ENCODE data around the gene TNS4. TPM values are rescaled to one million over a fixed set of nuclear protein-coding genes. Genes with fewer than 3 reads are reported as not detected.

TNS4 gene
- polyA plus RNA-seq, 1 experiment, result 0.07 TPM

DNA sequence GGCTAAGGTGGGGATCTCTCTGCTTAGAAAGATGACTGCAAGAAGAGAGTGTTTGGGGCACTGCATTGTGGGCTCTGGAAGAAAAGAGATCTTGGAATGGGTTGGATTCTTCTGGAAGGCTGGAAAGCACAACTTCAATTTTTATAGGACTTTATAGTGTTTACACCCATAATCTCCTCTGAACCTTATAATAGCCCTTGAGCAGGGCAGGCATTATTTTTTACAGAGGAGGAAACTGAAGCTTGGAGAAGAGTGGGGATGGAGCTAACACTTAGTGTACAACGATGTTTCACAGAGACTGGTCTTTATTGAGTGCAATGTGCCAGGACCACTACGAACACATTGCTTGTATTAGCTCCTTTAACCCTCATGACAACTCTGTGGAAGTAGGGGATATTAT lies 10.4 kb downstream of the TNS4 start:
- no peak overlapping the region for H3K4me3 ChIP-seq (ENCODE audit: low read depth, low read length)
- ChIA-PET POLR2A (interaction anchor here (0.6 to 1.5 kb wide), 6 partner anchors 8 to 140 kb away, joined by 3 to 13 read pairs (median 4); no protein-coding TSS in a partner anchor), CTCF (interaction anchor here (0.7 to 1.9 kb wide), 3 partner anchors 15 to 43 kb away, joined by 3 to 13 read pairs (median 4); no protein-coding TSS in a partner anchor)

DNA sequence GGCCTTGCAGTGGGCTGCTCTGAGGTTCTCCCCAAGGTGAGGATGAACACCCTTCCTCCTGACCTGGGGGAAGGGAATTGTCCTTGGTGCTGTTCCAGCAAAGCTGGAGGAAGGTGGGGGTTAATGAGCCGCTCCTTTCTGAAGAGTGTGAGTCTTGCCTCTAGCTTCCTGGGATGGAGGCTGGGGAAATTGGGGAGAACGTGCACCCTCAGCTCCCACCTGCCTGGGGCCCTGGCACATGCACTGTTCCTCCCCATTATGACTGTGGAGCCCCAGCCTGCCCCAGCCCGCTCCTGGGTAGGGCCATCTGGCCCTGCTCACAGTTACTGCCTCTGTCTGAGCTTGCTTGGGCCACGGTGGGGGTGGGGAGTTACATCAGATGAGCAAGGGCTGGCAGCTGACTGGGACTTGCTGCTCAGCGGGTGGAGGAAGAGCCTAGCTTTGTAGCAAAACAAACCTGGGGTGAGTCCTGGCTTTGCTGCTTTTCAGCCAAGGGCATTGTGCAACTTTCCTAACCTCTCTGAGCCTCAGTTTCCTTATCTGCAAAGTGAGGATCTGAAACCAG lies 11.1 kb downstream of the TNS4 start:
- no peak overlapping the region for H3K4me3 ChIP-seq (ENCODE audit: low read depth, low read length)
- CTCF ChIA-PET, result interaction anchor here (0.7 to 1.9 kb wide), 3 partner anchors 14 to 43 kb away, joined by 4 to 13 read pairs (median 4); no protein-coding TSS in a partner anchor
- H3K27ac ChIP-seq (ENCODE audit: low read depth, low read length), result peak overlapping the region; percentile 57
- POLR2A ChIA-PET, result interaction anchor here (0.6 to 1.5 kb wide), 6 partner anchors 9 to 139 kb away, joined by 3 to 13 read pairs (median 4); no protein-coding TSS in a partner anchor
- TF ChIP-seq, protein P1, sequence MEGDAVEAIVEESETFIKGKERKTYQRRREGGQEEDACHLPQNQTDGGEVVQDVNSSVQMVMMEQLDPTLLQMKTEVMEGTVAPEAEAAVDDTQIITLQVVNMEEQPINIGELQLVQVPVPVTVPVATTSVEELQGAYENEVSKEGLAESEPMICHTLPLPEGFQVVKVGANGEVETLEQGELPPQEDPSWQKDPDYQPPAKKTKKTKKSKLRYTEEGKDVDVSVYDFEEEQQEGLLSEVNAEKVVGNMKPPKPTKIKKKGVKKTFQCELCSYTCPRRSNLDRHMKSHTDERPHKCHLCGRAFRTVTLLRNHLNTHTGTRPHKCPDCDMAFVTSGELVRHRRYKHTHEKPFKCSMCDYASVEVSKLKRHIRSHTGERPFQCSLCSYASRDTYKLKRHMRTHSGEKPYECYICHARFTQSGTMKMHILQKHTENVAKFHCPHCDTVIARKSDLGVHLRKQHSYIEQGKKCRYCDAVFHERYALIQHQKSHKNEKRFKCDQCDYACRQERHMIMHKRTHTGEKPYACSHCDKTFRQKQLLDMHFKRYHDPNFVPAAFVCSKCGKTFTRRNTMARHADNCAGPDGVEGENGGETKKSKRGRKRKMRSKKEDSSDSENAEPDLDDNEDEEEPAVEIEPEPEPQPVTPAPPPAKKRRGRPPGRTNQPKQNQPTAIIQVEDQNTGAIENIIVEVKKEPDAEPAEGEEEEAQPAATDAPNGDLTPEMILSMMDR (IDR thresholded peaks at IDR 0.05; ENCODE audit: low read depth, low read length), result no peak
- no peaks in the 10 kb centered on the region for H3K9me3 ChIP-seq (ENCODE audit: control insufficient read depth, insufficient read depth, low read length)
- no peaks in the 10 kb centered on the region for H3K27me3 ChIP-seq (ENCODE audit: control insufficient read depth, insufficient read depth, low read length)
- DNase-seq (ENCODE audit: low read depth, low spot score), result peak; percentile 59

More for the DNA sequence above, 10.4 kb downstream of the TNS4 start:
- Histone ChIP-seq H3K9me3 (ENCODE audit: control insufficient read depth, insufficient read depth, low read length) (no peaks in the 10 kb centered on the region), H3K27me3 (ENCODE audit: control insufficient read depth, insufficient read depth, low read length) (no peaks in the 10 kb centered on the region), H3K27ac (ENCODE audit: low read depth, low read length) (peak overlapping the region; percentile 22)
- no peak for DNase-seq (ENCODE audit: low read depth, low spot score)
- TF ChIP-seq, protein P1 (IDR thresholded peaks at IDR 0.05; ENCODE audit: low read depth, low read length), result no peak

DNA sequence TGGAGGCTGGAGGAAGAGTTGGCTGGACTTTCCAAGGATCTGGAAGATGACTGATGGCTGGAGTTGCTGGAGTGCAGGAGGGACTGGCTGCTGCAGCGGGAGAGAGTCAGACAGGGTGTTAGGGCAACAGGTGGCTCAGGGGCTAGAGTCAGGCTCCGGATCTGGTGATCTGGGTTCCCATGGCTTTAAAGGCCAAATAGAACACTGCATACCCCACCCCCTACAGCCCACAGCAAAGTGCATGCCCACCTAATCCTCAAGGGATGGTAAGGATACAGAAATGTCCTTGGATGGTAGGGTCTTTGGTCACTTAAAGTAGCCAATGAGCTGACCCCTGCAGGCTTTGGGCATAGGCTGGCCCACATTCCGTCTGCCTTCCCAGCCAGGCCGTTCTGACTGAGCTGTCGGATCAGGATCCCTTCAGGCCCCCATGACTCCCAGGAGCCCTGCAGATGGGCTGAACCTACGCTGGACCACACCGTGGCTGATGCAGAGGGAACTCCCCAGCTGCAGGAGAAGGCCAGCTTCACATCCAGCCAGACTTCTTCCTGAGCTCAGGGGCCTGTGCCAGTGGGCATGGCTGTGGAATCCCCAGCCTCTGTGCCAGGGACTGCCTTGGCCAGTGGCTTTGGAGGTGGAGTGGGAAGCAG lies 13.9 kb downstream of the TNS4 start:
- ChIA-PET CTCF (interaction anchor here (0.6 to 4.5 kb wide), 4 partner anchors 11 to 47 kb away, joined by 4 to 33 read pairs (median 6); no protein-coding TSS in a partner anchor), POLR2A (interaction anchor here (1.1 to 3.6 kb wide), 3 partner anchors 16 to 45 kb away, joined by 4 to 28 read pairs (median 15); no protein-coding TSS in a partner anchor)
- no peaks in the 10 kb centered on the region for H3K9me3 ChIP-seq (ENCODE audit: control insufficient read depth, insufficient read depth, low read length)
- no peaks in the 10 kb centered on the region for H3K27me3 ChIP-seq (ENCODE audit: control insufficient read depth, insufficient read depth, low read length)
- TF ChIP-seq, protein P1 (IDR thresholded peaks at IDR 0.05; ENCODE audit: low read depth, low read length), result no peak
- no peak overlapping the region for H3K4me3 ChIP-seq (ENCODE audit: low read depth, low read length)
- H3K27ac ChIP-seq (ENCODE audit: low read depth, low read length), result peak overlapping the region; percentile 100
- DNase-seq (ENCODE audit: low read depth, low spot score), result no peak

DNA sequence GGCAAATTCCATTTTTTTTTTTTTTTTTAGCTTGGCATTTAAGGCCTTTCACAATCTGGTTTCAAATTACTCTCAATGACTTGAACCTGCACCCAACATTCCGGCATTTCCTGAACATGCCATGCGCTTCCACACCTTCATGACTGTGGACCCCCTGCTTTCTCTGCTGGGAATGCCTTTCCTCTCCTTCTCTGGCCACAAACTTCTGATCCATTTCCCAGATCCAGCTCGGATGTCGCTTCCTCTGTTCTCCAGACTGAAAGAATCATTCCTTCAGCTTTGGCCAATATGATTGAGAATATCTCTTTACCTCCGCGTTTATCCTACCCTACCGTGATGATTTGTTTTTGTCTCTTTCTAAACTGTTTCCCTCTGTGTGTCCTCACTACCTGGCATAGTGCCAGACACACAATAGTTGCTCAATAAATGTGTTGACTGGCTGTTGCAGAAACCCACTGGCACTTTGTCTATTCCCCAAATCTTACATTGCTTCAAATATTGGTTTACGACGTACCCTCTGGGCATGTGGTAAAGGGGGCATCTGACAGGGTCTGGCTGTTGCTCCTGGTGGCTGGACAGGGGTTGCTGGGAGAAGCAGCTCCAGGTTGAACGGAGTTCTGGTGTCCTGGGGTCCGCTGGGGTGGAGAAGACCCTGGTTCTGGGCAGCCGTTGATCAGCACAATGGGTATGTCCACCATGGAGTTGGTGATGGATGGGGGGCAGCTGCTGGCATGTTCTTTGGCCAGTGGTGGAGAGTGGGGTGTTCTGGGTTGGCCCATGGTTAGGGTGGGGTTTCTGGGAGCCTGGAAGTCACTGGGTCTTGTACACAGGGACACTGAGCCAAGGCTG lies 14.7 kb downstream of the TNS4 start:
- Histone ChIP-seq H3K27me3 (ENCODE audit: control insufficient read depth, insufficient read depth, low read length) (no peaks in the 10 kb centered on the region), H3K9me3 (ENCODE audit: control insufficient read depth, insufficient read depth, low read length) (no peaks in the 10 kb centered on the region), H3K4me3 (ENCODE audit: low read depth, low read length) (peak overlapping the region; percentile 40), H3K27ac (ENCODE audit: low read depth, low read length) (peak overlapping the region; percentile 100)
- TF ChIP-seq, protein P1 (IDR thresholded peaks at IDR 0.05; ENCODE audit: low read depth, low read length), result no peak
- CTCF ChIA-PET, result interaction anchor here (0.6 to 4.5 kb wide), 6 partner anchors 10 to 73 kb away, joined by 3 to 33 read pairs (median 6); no protein-coding TSS in a partner anchor
- DNase-seq (ENCODE audit: low read depth, low spot score), result peak; percentile 63
- POLR2A ChIA-PET, result interaction anchor here (0.5 to 3.6 kb wide), 23 partner anchors 8 to 1203 kb away, joined by 3 to 28 read pairs (median 5); partner anchors contain the start of gene TNS4

Data from AG04450 (cell line).